ENCODE results near the gene ARHGAP6.

ARHGAP6 gene

DNA sequence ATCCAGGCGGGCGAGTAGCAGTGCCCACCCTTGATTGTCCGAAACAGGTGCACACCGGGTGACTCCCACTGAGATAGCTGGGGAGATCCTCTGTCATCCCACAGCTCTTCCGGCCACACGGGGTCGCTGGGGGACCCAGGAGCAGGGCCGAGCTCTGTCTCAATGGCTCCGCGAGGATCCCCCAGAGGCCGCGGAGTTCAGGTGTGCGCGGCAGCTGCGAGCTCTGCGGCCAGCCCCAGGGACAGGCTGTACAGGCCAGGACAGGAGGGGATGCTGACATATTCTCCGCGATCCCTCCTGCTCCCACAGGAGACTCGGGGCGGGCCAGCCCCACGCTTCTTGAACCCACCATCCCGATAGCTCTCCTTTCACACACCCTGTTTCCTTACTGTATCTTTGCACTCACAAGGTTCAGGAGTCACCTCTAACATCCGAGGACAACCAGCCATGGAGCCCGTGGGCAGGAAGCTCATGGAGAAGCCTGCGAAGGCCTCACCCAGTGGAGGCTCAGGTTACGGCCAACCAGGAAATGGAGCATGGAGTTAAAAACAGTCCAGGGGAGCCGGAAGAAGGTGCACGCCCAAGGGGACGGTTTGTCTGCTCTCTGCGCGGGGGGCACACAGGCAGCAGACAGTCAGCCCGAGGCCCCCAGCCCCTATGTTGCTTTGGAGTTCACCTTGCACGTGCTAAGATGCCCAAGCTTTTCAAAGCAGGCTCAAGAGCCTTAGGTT is 450.4 kb downstream of the ARHGAP6 start:
- no peak for DNase-seq (ENCODE audit: low spot score)

DNA sequence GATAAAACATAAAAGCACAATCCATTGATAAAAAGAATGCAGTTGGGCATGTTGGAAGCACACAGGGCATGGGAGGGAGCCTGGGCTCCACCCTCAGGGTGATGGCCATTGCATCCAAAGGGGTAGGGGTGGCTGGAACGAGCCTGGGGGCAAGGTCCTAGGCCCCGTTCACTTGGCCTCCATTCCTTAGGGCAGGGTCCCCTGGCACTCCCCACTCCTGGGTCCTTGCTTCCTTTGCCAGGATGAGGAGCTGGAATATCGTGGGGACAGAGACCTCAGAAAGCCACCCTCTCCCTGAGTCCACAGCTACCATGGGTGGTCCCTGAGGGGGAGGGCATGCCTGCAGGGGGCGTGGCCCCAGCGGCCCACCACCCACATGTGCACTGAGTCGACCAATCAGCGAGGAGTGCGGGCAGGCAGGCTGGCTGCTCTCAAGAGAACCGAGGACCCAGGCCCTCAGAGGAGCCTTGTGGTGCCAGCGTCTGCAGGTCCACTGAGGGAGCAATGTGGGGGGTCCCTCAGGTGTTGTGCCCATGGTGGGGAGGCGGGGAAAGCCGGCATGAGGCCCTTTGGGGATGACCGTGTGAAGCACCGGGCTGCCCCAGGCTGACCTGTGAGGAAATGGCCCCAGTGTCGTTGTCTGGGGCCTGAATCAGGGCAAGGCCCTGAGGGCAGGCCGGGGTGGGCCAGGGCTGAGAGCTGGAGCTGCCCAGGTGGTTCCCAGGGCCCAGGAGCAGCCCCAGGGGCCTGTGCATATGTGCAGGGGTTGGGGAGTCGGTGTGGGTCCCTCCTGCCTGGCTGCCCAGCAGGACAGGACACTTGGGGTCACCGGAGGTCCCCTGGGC is 451.2 kb downstream of the ARHGAP6 start:
- DNase-seq (ENCODE audit: low spot score), result no peak

DNA sequence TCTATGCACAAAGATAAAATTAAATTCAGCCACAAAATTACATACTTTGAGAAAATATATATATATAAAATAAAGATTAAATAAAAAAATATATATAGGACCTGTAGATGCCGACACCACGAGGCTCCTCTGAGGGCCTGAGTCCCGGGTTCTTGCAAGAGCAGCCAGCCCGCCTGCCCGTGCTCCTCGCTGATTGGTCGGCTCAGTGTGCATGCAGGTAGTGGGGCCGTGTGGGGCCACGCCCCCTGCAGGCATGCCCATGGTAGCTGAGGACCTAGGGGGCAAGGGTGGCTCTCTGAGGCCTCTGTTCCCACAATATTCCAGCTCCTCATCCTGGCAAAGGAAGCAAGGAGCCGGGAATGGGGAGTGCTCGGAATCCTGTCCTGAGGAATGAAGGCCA is 453.0 kb downstream of the ARHGAP6 start:
- no peak for DNase-seq (ENCODE audit: low spot score)

DNA sequence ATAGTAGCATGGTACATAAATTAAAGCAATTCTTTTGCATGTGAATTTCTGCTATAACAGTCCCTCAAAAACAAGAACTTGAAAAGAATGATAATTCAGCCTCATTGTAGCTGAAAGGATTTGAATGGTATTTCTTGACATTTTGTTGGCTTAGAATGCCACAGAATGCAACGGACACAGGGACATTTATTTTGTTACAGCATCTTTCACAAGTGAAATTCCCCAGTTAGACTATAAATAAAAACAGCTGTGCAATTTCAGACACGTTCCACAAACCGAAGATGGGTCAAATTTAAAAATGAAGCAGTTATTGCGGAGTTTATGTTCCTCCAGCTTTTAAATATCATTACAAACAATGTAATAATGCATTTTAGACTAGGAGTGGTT is 455.3 kb downstream of the ARHGAP6 start:
- DNase-seq (ENCODE audit: low spot score), result no peak

DNA sequence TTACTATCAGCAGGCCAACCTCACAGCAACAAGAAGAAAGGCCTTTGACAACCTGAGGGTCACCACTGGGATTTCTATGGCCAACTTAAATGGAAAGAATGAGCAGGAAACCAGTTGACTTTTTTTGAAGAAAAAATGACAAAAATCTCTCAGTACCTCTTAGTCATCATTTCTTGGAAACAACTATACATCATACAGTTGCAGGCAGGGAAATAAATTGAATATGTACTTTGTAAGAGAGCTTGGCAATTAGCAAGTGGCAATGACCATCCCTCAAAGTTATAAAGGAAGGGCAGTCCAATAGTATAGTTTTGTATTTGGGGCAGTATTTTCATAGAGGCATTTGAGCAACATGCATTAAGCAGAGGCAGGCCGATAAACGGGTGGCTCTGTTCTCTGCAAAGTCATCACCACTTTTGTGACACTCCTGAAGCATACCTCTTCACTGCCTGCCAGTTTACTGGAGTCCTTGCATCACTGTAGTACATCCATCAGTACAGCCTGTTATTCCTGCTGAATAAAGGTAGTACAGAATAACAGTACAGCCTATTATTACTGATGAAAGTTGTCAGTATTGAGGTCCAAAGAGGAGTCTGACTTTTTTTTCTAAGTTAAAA is 455.8 kb downstream of the ARHGAP6 start:
- DNase-seq (ENCODE audit: low spot score), result no peak

DNA sequence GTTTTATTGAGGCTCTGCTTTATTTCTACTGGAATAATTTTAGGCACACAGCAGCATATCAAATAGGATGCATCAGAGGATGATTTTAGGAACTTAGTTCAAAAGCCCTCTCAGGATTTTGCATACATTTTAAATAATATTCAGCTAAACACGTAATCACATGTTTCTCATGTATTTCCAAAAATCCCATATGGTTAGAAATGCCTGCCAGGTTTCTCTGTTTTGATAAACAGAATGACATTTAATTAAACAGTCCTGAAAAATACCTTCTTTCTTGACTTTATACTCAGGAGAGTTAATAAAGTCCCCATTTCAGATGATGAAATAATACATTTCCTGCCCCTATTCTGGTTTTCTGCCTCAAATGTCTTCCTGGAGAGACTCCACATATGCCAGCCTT is 459.0 kb downstream of the ARHGAP6 start:
- DNase-seq (ENCODE audit: low spot score), result no peak

DNA sequence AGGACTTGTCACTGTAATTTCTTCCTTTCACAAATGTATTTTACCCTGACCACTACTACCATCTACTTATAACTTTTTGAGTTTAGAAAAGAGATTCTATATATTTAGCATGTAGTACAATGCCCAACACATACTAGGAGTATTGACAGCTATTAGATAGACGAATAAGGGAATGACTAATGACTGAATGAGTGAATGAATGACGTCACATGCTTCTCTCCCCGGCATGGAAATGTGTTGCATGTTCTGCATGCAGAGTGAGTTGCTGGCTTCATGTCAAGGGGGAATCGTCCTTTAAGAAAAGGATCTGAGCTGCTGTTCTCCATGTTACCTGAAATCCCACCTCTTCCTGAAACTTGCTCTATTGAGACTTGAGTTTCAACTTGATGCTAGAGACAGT is 459.9 kb downstream of the ARHGAP6 start:
- DNase-seq (ENCODE audit: low spot score), result no peak

DNA sequence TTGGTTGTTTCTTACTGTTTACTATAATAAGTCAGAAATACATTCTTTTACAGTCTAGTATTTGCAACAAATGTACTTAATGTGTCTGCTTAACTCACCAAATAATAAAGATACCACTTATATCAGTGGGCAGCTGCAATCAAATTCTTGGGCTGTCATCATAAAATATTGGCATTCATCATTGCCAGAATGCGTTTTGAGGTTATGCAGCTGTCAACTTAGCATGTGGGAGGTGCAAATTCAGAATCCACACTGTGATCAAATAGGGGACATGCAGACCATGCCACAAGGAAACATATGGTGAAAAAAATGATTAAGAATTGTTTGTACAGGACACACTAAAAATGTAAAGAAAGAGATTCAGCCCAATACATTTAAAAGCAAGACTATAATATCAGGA is 468.0 kb downstream of the ARHGAP6 start:
- no peak for DNase-seq (ENCODE audit: low spot score)

DNA sequence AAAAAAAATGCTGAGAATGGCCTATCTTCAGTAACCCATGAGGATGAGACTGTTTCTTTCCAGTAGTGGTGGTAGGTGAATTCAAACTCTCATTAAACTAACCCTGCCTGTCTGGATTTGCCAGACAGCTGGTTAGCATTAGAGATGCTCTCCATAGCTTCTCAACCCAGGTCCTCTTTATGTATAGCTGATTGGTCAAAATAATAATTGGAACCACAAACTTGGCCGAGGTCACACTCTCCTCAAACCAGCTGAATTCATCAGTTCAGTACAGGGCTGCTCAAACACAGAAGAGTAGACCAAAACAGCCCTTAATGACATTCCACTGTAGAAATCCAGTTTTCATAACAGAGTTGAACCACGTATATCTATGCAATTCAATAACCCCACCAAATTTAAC is 469.2 kb downstream of the ARHGAP6 start:
- no peak for DNase-seq (ENCODE audit: low spot score)

DNA sequence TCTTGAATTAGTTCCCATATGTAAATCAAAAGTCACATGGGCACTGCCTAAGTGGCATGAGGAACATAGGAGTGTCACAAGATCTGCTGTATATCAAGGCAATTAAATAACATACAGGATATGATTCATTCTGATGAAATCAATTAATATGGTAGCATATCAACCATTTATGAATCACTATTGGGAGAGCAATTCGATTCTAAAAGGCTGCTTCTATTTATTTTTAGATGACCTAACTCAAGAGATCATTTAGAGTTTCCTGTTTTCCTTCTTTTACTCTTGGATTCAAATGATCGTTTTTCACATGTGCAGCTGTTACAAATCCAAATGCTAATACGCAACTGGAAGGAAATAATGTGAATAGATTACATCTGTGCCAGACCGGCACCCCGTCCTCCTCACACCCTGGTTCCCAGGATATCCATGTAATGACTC is 472.7 kb downstream of the ARHGAP6 start:
- DNase-seq (ENCODE audit: low spot score), result no peak

DNA sequence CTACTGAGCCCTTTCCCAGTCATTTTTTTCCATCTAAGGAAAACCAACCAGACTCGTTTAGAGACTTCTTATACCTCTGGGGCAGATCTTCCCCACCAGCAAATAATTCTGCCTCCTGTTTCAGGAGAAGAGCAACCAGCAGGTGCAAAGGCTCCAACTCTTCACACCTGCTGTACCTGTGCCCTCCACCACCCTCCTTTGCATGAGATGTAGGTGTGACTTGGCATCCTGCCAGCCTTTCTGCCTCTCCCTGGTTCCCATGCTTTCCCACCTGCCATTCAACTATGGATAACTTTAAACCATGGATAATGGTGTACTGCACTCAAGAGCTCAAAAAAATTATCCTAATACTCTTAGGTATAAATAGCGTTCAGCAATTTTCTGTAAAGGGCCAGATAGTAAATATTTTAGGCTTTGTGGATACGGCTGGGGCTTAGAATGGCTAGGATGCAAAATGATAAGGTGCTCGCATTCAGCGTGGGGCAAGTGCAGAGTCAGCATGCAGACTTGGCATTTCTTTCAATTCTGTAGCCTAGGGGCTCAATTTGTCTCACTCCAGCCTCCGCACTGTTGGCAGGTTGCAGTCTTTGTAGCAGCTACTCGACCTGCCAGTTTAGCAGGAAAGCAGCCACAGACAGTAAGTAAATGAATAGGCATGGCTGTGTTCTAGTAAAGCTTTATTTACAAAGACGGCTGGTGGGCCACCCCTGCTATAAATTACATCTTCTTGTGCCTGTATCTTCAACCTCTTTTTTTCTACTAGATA is 474.8 kb downstream of the ARHGAP6 start:
- DNase-seq (ENCODE audit: low spot score), result no peak

DNA sequence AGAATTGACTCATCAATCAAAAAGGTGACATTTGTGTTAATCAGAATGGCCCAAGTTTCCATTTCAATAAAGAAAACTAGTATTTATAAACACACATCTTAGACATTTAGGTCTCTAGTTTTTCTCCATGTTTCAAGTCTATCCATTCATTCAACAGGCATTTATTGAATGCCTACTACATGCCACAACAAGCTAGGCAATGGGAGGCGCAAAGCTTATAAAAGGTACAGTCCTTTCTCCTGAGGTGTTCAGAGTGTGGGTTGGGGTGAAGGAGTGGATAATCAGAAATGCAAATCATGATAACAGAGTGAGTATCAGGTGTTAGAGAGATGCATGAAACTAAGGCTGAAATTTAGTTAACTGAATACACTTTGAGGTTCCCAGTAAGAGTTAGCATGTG is 476.6 kb downstream of the ARHGAP6 start:
- no peak for DNase-seq (ENCODE audit: low spot score)

DNA sequence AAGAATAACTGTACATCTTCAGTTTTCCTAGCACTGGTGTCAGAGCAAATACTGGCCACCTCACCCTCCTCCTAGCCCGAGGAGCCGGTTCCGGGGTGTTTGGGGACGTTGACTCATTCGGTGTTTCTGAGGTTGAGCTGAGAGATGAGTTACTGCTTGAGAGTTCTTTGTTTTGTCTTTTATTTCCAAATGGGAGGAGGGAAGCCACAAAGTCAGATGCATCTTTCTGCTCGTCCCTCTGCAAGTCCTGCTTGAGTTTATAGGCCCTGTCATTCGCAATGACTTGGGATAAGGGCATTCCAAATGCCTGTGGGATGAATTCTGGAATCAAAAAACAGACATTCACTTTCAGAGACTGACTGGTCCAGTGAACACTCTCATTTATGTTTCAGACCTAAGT is 477.1 kb downstream of the ARHGAP6 start:
- DNase-seq (ENCODE audit: low spot score), result no peak

DNA sequence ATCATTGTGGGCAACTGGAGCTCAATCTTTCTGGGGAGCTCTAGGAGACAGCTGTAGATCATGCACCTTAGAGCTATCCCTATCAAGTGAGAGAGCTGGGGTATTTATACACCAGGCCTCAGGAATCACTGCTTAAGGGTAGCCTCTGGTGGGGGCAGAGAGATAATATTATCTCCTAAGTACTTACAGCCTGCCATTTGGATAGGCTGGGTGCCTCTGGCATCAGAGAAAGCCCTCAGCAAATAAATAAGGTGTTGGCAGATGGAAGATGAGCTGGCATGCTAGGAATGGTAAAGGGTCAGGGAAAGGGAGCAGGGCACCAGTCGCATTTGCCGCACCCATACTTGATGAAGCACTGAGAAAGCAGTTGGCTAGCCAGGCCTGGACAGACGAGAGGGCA is 478.7 kb downstream of the ARHGAP6 start:
- DNase-seq (ENCODE audit: low spot score), result no peak

DNA sequence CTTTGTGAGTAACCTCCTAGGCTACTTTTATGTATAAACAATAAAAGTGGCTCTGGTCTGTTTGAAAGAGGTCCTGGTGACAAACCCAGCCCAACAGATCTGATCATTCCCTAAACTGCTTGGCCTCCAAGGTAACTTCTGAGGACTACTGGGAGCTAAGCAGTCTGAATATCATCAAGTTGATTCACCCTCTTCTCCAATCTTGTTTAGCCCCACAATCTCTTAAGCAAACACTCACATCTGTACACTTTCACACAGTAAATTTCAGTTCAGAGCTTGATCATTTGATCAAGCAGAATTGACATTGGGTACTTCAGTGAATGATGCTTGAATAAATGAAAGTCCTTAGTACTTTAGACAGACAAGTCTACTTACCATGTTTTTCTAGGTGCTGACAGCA is 479.9 kb downstream of the ARHGAP6 start:
- DNase-seq (ENCODE audit: low spot score), result no peak

DNA sequence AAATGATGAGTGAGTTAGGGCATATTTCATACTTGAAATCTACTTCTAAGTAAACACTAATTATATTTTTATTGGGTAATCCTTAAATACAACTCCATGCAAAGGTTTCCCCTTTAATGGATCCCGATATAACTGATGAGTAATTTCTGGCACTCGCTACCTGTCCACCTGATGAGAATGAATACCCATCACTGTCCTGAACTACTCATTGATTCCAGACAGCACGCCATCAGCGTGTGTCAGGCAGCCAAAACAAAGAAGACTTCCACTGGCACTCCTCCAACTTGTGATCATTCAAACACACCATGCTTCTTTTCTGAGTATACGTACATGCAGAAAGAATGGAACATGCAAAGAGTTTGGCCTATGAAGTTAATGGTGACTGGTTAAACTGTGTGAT is 485.1 kb downstream of the ARHGAP6 start:
- DNase-seq (ENCODE audit: low spot score), result peak; percentile 5

DNA sequence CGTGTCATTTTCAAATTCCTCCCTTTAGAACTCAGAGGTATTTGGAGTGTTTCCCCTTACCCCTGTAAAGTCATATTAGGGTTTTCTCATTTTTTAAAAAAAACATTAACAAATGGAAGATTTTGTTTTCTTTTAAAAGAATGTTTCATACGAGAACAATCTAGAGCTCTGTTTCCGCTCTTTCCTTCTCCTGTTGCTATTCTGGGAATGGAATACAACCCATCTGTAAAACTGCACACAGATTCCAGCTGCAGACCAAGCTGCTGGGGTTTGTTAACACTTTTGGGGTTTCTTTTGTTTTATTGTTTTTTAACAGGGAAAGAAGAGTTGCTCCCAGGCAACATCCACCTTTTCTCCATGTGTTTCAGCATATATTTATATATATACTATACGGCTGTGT is 493.3 kb downstream of the ARHGAP6 start:
- no peak for DNase-seq (ENCODE audit: low spot score)

DNA sequence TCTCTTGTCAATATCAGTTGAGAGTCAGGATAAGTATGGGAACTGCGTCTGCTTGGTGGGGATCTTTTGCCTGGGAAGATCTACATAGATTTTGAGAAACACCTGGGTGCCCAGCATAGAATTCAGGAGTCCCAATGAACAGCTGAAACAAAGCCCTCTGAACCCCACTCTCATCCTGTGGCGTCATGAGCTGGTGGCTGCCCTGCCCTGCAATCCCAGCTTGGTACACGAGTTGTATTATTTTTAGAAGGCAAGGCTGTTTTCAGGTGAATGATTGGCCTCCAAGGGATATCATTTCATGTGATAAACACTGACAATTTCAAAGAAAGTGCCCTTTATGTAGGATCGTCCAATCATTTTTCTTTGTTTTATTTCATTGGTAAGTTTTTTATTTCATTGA is 493.8 kb downstream of the ARHGAP6 start:
- DNase-seq (ENCODE audit: low spot score), result no peak

DNA sequence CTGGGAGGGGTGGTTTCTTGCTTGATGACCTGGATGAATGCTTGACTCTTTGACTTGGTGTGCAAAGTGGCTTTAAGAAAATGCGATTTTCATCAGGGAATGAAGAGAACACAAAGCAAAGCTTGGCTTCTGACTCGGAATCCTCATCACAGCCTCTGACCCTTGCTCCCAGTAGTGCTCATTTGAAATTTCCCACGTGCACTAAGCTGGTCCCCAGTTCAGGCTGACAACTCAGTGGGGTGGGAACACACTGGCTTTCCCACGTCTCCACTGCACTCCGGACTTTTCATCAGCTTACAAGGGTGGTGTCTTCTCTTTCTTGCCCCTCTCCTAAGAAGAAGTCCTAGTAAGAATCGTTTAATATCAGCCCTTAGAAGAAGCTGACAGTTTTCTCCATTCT is 501.3 kb downstream of the ARHGAP6 start:
- DNase-seq (ENCODE audit: low spot score), result no peak

DNA sequence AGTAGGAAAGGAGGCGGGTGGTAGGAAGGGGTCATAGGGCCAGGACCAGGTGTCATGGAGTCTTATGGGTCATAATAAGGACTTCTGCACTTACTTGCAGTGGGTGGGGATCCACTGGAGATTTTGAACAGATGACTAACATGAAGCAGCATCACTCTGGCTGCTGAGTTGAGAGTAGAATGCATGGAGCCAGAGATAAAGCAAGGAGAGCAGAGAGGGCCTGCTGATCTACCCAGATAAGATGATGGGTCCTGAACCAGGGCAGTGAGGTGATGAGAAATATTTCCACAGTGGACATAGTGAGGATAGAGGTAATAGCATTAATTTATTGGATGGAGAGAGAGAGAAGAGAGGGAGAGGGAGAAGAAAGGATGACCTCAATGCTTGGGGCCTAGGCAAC is 506.6 kb downstream of the ARHGAP6 start:
- DNase-seq (ENCODE audit: low spot score), result no peak

DNA sequence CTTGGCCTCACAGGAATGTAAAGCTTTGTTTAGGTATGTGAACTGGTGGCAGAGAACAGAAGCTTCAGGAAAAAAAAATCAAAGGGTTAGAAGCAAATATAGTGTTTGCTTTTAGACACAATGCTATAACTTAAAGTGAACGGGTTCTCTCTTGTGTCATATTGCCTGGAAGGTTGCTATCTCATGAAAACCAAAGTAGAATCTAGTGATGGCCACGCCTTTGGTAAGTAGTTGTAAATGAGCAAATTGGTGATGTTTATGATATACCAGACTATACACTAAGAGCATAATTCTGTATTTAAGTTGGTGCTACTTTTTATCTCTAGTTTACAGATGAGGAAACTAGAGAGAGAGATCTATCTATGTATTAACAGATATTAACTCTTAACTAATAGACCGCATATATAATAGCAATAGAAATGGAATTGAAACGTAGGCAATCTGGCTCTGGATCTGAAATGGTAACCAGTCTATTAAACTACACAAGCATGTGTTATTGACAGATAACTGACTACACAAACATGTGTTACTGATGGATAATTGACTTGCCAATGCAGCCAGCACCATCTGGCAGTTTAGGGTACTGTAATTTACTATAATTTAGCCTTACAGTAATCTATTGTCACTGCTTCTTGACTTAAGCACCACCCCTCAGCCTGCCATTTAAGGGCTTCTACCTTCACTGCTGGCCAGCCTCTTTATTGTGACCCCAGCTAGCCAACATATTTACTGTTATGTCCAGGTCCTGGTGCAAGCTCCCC is 513.7 kb downstream of the ARHGAP6 start:
- no peak for DNase-seq (ENCODE audit: low spot score)

DNA sequence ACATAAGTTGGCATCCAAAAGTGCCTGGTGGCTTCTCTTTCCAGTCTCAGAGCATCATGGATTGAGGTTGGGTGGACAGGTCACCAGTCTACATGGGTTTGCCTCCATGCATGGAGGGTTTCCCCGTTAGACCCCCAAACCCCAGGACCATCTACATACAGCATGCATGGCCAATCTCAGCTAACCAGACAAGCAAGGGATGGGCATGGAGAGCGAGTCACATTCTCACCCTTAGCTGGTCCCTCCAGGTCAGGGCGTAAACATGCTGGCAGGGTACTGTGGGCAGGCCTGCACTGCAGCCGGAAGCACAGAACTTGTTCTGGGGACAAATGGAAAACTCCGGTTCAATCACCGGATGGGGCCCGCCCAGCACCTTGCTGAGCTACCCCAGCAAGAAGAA is 517.3 kb downstream of the ARHGAP6 start:
- no peak for DNase-seq (ENCODE audit: low spot score)
